ENCODE results near the gene TSPAN14.

Gene TSPAN14

DNA sequence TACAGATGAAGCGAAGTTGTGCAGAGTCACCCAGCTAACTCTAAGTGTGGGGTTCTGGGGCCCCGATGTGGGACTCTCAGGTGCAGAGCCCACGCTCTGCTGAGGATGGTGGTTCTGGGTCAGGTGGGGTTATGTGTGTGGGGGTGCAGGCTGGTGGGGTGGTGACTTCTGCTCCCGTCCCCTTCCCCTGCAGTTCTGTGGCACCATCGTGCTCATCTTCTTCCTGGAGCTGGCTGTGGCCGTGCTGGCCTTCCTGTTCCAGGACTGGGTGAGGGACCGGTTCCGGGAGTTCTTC, 54.9 kb downstream of the TSPAN14 start:
- no peak for DNase-seq

DNA sequence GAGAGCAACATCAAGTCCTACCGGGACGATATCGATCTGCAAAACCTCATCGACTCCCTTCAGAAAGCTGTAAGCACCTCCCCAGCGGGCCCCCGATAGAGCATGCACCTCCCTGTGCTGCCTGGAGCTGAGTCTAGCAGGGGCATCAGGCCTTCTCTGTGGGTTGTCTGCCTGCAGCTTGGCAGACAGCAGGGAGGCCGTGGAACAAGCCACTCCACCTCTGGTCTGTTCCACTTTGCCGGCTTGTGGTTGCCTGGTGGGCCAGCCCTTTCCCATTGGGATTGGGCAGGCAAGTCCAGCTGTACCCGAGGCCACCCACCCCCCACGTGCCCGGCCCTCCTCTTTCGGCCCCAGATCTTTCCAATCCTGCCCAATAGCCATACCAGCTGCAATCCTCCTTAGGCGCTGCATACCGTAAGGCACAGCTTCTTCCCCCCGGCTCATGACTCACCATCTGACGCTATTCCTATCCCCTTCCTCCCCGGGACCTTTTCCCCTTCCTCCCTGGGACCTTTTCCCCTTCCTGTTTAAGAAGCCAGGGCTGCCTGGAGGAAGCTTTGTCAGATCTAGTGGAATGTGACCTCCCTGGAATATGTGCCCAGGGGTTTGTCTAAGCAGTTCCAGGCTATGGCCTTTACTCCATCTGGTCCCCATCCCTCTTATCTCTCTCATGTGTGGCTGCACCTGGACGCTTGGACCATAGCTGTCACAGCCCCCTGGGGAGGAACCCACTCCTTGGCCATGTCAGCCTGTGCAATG, 55.5 kb downstream of the TSPAN14 start:
- DNase-seq, result no peak

DNA sequence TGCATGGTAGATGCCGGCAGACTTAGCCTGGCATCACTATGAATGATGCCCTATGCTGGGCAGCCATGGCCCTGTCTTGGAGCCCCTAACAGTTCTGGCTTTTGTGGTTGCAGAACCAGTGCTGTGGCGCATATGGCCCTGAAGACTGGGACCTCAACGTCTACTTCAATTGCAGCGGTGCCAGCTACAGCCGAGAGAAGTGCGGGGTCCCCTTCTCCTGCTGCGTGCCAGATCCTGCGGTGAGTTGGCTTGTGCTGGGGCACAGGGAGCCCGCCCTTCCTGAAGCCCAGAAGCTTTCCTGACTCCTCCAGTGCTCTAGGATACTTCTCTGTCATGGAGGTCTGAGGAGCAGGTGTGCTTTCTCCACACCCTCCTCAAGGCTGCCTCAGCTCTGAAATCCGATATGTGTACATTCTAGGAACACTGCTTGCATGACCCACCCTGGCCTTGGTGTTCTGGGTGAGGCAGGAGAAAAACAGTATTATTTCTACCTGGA, 58.0 kb downstream of the TSPAN14 start:
- DNase-seq, result no peak

DNA sequence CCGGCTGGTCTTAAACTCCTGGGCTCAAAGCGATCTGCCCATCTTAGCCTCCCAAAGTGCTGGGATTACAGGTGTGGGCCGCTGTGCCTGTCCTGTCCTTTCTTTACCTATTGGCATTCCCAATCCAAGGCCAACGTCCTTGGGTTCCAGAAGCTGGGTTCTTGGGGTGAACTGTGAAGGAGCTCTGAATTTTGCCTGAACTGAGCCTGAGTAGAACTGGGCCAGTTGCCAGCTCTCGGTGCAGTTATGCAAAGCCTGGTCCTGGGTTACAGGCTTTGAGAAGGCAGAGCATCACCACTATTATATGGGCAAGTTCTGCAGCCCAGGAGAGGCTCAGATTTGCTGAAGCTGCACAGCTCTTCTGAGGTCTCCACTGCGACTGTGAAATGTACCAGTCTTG, 59.0 kb downstream of the TSPAN14 start:
- DNase-seq, result no peak

DNA sequence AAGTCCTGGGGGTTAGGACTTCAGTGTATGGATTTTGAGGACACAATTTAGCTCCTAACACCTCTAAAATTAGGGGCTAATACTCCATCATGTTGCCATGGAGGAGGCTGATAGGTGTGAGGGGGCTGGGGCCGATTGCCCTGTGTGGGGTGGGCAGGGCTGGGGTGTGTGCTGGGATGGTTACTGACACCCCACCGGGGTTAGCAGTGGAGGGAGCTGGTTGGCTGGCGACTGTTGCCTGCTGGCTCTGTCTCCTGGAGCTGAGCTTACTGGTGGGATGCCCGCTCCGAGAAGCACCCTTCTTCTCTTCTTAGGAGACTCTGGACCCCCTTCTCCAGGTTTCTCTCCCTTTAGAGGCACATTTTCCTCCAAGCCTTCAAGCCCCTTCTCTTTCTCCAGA, 61.4 kb downstream of the TSPAN14 start:
- no peak for DNase-seq

DNA sequence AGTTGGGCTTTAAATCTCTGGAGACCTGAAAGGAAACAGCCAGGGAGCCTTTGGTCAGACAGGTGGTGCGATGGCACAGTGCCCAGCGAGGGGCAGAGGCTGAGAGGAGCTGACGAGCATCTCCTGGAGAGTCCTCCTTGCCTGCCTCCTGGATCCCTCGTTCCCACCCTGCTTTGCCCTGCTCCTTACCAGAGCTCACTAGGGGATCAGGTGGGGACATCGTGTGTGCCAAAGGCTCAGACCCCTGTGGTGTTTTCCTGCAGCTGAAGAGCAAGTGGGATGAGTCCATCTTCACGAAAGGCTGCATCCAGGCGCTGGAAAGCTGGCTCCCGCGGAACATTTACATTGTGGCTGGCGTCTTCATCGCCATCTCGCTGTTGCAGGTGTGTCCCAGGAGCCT, 61.8 kb downstream of the TSPAN14 start:
- DNase-seq, result no peak

DNA sequence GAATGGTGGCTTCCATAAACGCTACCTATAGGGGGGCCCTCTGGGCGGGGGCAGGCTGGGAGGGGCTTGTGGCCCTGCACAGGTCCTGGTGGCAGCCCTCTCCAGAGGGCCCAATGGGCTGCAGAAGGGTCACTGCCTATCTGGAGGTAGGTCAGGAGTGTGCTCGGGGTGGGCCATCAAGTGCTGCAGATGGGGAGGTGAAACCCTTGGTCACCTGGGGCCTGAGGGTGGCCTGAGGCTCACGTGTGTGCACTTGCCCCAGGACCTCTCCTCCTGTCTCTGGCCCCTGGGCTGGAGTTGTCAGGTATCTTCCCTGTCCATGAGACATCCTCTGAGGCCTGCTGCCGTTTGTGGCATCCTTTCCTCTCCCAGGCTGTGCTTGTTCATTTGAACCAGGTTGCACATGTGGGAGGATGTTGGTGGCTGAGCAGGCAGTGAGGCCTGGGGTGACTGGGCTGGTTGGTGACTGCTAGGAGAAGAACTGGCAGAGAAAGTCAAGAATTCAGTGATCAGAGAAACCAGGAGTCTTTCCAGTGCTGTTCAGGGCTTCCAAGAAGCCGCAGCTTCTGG, 62.5 kb downstream of the TSPAN14 start:
- DNase-seq, result no peak

DNA sequence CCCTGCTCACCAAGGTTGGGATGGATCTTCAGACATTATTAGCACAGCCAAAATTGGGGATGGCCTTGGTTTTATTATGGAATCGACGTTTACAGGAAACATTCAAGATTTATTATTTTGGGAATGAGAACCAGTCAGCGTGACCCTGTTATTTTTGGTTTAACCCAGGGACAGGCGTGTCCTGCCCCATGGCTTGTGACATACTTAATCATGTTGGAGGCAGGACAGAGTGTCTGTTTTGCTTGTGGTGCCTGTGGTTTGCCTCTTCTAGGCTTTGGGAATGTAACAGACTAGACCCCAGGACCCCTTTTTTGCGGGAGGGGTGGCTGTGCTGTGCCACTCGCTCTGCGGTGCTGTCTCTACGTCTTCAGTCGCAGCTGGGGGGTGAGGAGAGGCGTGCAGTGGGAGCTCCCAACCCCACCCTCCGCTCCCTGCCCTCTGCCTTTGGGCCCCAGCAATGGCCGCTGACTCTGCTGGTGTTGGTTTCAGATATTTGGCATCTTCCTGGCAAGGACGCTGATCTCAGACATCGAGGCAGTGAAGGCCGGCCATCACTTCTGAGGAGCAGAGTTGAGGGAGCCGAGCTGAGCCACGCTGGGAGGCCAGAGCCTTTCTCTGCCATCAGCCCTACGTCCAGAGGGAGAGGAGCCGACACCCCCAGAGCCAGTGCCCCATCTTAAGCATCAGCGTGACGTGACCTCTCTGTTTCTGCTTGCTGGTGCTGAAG, 63.5 kb downstream of the TSPAN14 start:
- DNase-seq, result no peak

DNA sequence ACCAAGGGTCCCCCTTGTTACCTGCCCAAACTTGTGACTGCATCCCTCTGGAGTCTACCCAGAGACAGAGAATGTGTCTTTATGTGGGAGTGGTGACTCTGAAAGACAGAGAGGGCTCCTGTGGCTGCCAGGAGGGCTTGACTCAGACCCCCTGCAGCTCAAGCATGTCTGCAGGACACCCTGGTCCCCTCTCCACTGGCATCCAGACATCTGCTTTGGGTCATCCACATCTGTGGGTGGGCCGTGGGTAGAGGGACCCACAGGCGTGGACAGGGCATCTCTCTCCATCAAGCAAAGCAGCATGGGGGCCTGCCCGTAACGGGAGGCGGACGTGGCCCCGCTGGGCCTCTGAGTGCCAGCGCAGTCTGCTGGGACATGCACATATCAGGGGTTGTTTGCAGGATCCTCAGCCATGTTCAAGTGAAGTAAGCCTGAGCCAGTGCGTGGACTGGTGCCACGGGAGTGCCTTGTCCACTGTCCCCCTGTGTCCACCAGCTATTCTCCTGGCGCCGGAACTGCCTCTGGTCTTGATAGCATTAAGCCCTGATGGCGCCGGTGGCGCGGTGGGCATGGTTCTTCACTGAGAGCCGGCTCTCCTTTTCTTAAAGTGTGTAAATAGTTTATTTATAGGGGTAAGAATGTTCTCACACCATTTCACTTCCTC, 64.2 kb downstream of the TSPAN14 start:
- DNase-seq, result no peak

DNA sequence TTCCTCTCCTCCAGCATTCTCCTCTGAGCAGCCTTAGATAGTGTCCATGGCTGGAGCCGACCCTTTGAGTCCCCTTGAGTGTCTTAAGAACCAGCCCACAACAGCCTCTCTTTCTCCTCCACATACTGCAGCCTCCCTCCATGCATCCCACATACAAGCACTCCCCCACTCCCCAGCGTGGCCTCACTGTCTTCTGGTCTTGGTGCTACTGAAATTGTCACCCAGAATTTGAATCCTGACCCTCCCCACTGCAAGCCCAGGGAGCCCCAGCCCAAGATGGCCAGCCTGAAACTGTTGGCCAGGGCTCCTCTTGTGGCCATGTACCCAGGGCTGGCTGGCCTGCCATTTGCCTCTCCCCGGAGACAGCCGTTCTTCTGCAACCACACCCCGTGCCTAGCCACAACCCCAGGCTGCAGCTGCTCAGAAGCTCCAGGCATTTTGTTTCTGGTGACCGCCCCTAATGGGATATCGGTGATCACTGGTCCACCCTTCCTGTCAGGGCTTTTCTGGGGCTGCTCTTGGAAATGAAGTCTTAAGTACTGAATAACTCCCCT, 64.8 kb downstream of the TSPAN14 start:
- no peak for DNase-seq

DNA sequence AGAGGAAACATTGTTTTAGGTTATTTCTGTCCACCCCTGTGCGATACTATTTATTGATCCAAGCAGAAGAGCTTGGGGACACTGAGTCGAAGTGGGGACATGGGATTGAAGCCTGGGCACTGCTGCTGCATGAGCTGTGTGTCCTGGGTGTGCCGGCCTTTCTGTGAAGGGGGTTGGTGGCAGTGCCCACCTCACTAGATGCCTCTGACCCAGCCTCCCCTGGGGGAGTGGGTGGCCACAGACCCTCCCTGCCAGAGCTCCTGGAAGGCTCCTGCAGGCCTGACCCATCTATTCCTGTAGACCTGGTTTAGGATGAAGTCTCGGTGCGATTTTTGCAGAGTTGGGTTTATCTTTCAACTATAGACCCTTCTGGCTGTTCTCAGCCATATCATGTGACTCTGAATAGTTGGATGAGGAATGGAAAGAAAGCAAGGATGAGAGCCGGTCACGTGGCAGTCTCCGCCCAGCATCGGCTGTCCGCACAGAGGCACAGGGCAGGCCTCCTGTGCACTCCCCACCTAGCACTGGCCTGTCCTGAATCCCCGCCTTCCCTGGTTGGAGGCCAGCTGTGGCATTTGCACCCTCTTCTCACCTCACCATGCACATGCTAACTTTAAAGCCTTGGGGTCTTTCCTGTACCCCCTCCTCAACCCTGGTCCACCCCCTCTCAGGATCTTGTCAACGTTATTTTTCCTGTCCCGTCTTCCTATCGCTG, 66.0 kb downstream of the TSPAN14 start:
- no peak for DNase-seq

DNA sequence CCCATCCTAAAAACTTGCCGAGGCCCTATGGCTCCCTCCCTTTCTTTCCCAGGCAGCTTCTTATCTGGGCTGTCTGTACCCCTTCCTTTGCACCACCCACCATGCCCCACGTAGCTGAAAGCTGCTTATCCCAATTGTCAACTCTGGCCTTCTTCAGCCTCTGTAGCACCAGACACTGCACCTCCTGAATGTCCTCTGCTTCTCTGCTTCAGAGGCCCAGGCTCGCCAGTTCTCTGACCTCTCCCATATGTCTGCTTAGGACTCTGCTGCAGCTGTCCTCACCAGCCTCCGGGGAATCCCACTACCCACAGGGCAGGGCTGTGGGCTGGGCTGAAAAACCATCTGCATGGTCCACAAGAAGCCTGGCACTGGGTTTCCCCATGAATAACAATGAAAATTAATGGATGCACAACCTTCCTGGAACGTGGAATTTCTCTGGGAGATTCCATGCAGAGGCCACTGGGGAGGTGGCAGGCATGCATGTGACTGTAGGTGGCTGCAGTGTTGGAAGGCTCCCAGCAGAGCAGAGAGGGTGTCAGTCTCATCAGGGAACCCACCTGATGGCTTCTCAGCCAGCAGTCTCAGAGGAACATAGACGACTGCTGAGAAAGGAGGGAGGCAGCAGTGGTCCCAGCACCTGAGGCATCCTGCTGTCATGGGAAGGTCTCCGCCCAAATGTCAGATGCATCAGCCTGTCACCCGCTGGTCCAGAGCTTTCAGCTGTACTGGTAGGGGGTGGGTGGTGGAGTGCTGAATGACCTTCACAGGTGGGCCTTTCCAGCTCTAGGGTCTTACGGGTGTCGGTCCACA, 66.8 kb downstream of the TSPAN14 start:
- no peak for DNase-seq

DNA sequence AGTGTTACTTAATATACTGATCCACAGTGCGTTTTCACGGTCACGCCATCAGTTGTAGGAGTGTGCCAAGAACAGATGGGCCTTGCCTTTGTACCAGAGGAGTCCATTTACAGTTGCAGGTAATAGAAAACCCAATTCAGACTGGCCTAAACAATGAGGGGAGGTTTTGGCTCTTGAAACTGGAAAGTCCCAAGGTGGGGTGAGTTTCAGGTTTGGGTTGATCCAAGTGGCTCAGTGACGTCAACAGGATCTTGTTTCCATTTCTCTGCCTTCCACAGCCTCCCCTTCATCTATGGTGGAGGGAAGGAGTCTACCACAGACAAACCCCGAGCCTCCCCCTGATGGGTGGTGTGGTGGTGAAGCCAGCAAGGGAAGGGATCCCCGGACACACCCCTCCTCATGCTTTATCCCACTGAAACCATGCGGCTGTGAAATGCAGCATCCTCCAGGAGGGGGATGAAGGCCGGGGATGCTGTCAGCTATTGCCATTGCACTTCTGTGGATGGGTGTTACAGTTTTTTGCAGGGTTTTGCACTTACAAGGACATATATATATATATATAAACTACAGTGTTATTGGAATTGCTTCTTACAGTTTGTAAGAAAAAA, 68.8 kb downstream of the TSPAN14 start:
- no peak for DNase-seq

DNA sequence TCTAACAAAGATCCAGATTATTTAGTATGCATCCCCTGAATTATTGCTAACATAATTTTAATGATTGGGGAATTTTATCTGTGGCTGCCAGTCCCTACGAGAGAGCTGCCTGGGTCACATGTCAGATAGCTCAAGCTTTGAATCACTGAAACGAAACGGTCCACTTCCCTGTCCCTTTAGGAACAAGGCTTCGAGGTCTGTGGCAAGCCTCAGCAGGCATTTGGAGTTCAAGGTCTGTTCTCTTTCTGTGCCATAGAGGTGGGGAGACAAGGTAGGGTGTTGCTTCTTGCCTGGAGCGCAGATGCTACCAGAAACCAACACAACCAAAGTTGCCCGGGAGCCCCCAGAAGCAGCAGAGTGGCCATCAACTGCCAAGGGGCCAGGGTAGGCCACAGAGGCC, 69.7 kb downstream of the TSPAN14 start:
- DNase-seq, result no peak

DNA sequence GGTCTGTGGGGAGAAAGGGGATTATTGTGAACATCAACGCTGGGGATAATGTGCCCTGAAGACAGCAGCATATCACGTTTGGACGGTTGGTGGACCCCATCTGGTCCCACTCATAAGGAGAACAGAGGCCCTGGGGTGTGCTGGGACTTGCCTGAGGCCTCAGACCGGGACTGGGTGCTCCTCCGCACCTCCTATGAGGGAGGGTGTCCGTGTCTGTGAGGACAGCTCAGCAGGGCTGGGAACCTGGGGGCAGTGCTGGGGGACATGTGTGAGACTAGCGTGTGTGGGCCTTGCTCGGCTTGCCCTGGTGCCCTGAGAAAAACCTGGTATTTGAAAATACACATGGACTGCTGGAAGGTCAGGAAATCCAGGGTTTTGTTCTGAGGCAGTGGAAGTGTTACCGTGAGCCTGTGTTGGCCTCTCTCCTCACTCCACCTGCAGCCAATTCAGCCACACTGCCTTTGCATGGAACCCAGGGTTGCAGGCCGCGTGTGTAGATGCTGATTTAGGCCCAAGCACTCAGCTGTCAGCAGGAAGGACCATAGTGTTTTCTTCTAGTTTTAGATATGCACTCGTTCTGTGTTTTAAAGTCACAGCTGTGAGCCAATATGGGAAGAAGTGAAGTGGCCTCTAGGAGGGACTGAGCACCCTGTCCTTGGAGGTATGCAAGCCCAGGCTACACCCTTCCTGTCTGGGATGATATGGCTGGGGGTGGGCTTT, 70.2 kb downstream of the TSPAN14 start:
- DNase-seq, result no peak

DNA sequence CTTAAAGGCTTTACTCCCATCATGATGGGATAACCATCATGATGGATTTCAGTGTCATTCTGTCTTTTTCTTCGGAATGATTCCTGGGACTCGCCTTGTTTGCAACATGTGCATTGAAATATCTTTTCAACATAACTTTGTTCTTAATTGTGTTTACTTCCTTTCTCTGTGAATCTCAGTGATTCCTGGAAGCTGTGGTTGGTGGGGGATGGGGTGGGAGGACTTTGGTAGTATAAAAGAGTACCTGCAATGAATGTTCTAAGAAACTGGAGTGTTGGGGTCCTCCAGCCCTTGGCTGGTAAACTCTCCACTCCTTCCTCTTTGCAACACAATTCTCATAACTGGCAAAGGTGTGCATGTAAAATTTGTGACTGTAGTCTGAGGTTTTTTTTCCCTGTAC, 72.1 kb downstream of the TSPAN14 start:
- no peak for DNase-seq

DNA sequence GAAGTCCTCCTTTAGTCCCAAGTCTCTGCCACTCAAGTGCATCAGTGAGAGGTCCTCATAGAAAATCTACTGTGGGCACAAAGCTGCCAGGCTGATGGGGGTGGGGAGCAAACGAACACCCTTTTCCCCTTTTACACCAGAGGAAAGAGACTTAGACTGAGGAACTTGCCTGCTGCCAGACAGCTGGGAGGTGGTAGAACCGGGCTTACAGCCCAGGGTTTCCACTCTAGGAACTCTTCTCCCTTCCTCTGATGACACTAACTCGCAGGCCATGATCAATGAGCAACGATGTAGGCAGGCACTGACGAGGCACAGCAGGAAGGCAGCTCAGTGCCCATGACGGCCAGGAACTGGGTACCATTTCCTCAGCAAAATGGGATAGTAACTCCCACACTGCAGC, 72.6 kb downstream of the TSPAN14 start:
- no peak for DNase-seq

DNA sequence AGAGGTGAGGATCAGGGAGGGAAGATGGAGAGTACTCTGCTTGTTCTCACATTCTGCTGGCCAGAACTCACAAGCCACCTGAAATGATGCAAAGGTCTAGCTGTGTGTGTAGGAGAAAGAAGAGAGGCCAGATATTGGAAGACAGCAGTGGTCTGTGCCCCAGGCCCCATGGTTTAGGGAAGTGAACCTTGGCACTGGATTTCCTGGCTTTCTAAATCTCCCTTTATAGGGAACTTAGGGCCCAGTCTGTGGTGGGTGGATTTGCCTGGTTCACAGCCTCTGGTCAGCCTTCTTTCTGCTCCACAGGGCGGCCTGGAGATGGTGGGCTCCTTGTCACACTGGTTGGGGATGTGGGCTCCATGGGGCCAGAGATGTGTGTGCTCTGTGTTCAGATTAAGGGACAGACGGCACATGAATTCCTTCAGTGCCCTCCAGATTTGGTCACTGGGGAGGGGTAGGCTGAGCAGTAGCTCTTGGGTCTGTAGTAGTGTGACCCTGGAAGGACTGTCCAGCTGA, 74.1 kb downstream of the TSPAN14 start:
- no peak for DNase-seq

DNA sequence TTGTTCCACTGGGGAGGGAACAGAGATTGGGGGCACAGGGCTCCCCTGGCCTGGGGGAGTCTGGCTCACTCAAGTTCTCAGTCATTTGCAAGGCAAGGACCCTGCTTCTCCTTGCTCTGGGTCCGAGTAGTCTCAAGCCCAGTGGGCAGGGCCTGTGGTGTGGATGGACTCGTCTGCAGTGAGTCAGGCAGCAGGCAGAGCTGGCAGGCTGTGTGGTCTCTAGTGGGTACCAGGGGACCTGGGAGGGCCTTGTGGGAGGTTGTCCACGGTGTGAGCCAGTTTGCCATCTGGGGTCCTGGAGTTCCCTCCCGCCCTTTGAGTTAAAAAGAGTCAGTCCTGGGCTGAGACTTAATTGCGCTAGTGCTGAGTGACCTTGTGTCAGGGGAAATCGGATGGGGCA, 74.8 kb downstream of the TSPAN14 start:
- no peak for DNase-seq

DNA sequence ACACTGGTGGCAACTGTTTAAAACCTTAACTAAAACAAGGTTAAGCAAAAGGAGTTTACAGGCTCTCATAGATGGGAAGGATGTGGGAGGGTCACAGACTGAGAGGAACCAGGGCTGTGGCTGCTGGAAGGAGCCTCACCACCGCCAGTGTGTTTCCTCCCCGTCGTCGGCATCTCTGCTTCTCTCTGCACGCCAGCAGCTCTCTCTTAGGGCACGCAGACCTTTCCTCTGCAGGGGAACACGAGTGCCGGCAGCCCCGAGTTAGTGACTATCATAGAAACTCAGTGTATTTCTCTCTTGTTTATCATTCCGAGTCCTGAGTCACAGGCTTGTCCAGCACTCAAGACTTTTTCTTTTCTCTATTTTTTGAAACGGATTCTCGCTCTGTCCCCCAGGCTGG, 75.5 kb downstream of the TSPAN14 start:
- DNase-seq, result peak; percentile 33

DNA sequence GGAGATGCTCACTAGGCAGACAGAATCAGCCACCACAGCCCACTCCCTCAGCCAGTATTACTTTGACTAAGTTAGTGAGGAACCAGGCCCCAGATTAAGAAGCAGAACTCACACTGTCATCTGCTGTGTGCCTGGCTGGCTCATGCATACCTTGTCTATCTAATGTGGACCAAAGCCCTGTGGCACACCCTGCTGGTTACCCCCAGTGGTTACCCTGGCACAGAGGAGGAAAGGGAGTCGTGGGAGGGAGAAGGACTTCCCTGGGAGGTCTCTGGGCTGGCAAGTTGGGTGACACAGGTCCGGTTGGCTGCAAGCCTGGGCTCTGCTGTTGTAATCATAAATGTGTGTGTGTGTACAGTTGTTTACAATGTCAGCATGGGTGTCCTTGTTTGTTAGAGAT, 76.1 kb downstream of the TSPAN14 start:
- peak; percentile 44 for DNase-seq

Data from CD4-positive, alpha-beta T cell treated with Interleukin-21 for 1 hour (primary cell).